Measurements from ENCODE around the gene HDAC11. TPM values are rescaled to one million over a fixed set of nuclear protein-coding genes. Genes with fewer than 3 reads are reported as not detected.

HDAC11 gene
- total RNA-seq, 1 donor from 2014 or later: 15.9 TPM

DNA sequence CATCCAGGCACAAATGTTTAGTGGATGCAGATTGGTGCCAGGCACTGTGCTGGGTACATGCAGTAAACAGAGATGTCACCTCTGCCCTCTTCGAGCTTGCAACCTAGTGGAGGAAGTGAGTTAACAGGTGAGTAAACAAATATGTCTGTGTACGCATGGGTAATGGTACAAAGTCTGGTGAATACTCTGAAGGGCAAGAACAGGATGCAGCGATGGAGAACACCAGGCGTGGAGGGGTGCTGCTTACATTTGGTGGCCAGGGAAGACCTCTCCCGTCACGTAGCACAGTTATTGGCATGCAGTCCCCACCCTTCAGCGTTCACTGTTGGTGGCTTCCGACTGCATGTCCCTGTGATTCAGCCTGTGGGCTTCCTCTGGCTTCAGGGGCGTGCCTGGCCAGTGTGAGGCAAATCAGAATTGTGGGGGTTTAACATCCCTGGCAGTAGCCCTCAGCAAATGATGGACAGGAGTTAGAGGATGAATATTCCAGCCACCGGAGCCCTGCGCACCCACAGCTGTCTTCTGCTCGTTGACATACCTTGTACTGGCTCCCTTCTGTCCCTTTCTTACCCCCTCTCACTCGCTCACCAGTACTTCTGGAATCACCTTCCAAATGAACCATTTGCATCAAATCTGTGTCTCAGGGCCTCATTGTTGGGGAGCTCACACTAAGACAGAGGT lies 9.1 kb upstream of the HDAC11 start:
- peak; percentile 16 for ATAC-seq

DNA sequence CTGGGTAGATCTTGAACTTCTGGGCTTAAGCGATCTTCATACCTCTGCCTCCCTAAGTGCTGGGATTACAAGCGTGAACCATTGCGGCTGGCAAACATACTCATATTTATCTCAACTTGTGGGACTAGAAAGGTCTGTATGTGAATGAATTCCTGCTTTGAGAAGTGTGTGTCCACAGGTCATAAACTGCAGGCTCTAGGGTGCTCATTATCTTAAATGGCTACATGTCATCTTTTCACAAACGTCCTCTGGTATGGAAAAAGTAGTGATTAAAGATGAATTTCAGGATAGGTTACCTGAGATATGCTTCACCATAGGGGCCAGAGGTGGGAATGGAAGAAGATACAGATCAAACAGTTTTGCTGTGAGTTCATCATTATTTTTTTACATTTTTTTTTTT lies 7.8 kb upstream of the HDAC11 start:
- ATAC-seq: no peak

DNA sequence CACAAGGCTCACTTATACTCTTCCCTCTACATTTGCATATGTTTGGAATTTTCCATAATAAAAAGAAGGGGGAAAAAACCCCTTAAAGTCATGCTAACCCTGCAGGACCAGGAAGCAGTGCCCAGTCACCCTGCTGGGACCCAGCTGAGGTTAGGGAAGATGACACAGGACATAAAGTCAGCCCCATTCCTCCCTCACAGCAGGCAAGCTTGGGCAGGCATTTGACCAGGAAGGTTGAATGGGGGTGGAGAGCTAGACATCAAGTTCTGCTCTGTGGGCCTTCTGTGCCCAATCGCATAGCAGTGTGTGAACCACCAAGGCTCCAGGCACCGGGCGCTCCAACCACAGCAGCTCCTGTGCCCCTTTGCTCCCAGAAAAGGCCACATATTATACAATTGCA lies 7.1 kb upstream of the HDAC11 start:
- no peak for ATAC-seq

DNA sequence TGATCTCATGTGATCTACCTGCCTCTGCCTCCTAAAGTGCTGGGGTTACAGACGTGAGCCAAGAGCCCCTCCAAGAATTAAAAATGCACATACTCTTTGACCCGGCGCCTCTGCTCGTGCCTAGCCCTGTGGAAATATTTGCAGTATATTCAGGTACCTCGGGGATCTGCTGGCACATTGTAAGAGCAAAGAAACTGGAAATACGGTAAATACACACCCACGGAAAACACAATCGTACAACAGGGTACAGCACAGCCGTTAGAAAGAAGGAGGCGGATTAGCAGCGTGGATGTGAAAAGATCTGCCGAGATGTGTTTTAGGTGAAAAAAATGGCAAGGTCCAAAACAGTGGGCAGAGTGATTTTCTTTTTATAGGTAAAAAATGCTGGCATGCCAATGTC lies 6.1 kb upstream of the HDAC11 start:
- ATAC-seq: no peak

DNA sequence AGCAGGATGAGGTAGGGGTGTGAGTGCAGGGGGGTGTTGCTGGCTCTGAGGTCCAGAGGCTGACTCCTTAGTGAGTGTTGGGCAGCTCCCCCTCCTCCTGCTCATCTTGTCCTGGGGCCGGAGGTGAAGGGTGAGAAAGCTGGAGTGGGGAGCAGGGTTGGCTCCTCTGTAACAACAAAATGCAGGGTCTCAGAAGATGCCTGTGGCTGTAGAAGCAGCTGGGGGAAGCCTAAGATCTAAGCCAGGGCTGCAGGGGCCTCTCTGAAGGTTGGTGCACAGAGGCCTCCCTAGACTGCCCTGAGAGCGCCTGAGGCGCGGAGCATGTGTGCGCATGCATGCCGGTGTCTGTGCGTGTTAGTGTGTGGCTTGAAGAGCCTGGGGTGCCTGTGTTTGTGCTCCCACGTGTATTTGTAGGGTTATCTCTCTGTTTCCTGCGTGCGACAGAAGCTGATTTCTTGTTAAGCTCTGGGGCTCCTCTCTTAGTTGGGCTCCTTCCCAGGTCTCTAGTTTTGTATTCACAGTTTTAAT lies 5.3 kb upstream of the HDAC11 start:
- peak; percentile 51 for ATAC-seq

DNA sequence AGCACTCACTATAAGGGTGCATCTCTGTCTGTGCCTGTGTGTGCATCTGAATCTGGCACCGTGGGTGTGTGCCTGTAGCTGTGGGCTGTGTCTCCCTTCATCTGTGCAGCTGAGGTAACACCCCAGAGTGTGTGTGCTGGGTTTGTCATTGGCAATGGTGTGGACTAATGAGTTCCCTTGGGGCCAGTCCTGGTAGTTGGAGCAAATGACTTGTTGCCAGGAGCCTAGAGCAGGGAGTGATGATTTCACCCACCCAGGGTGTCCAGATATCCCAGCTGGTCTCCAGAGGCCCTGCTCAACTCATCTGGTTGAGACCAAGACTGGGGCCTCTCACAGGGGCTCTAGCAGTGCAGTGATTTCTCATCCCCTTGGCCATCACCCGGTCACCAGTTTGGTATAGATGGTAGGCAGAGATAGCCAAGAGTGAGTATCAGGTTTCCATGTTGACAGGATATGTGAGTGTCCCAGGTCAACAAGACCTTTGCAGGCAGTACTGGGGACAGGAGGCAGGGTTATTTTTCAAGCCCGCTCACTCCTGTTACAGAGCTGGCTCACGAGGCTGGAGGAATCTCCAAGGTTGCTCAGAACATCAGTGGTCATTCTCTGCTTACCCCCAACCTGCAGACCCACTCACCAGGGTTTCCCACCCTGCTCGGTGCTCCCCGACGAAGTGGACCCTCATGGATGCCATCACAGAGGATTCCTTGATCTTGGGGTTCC lies 4.1 kb upstream of the HDAC11 start:
- ATAC-seq: no peak

DNA sequence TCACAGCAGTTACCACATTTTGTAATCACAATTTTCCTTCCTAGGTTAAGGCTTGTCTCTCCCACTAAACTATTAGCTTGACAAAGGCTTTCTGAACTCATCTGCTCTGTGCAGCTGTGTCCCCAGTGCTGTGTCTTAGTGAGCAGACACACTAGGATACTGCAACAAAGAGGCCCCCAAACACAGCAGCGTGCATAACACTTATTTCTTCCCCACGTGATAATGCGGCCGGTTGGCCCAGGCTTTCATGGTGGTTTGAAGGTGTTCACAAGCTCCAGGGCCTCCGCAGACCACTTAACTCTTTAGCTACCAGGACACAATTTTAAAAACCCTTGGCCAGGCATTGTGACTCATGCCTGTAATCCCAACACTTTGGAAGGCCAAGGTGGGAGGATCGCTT lies 2.2 kb upstream of the HDAC11 start:
- no peak for ATAC-seq

DNA sequence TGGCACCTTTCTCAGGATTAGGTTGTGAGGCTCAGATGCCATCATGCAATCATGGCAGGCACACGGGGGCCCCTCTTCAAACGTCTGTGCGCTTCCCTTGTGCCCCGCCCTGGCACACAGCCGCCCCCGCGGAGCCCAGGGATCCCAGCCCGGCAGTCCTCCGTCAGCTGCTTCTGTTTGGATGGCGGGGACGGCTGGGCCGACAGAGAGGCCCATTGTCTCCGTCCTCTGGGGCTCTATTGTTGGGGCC lies 849 bp upstream of the HDAC11 start:
- ATAC-seq: peak; percentile 9

DNA sequence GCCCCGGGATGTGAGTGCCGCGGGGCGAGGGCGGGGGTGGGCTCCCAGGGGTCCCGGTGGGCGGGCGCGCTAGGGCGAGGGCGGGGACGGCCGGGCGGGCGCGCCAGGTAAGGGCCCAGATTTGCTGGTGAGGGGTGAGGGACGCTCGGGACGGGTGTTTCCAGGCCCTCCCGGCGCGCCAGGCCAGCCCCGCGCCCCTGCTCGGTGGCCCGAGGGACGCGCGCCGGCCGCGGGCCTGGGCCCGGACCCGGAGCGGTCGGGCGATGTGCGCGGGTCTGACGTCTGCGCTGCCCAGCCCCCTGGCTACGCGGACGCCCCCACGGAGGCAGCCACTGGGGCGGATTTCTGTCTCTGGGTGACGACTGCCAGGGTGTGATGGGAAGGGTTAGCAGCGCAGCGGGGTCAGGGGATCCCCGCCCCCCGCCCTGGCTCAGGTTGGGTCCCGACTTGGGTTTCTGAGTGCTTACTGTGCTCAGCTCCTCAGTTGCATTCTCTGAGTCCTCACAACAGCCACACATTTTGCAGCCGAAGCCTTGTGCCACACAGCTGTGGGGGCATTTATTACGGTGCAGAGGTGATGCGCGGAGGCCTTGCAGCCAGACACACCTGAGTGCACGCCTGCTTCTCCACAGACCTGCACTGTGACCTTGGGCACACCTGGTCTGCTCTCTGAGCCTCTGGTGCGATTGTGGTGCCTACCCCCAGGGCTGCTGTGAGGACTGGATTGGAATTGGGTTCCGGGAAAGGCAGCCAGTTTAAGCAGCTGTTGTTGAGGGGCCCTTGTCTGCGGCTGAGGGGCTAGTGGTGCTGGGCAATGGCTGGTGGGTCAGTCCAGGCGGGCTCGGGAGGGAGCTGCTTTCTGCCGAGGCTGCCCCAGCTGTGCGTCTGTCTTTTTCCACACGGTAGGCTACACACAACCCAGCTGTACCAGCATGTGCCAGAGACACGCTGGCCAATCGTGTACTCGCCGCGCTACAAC lies 523 bp downstream of the HDAC11 start:
- ATAC-seq: peak; percentile 1

DNA sequence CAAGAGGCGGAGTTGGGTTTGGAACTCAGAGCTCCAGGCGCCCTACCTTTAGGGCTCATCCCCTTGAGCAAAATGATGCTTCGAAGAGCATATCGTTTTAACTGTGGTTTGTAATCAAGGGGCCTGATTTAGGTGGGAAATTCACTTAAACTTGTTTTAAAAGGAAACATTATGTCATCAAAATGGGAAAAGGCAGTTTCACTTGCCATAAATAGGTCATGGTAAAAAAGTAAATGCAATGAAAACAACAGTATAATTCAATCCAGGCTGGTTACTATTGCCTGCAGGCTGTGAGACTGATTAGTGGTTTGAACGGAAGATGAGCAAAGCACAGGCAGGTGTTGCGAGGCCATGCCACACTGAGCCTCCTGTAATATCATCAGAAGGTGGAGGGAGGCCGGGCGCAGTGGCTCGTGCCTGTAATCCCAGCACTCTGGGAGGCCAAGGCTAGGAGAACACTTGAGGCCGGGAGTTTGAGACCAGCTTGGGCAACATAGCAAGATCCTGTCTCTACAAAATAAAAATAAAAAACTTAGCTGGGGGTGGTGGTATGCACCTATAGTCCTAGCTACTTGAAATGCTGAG lies 2.1 kb downstream of the HDAC11 start:
- ATAC-seq: no peak

DNA sequence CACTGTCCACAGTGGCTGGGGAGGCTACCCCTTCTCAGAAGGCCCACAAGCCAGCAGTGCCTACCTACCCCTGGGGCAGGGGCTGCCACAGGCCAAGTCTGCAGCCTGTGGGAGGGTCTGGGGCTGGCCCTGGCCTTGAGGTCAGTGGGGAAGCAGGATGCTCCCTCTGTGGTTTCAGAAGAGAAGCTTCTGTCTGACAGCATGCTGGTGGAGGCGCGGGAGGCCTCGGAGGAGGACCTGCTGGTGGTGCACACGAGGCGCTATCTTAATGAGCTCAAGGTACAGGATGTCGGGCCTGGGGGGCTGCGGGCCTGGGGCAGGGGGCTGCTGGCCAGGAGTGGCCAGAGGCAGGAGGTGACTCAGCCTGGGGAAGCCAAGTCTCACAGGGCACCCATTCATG lies 3.2 kb downstream of the HDAC11 start:
- ATAC-seq: no peak

DNA sequence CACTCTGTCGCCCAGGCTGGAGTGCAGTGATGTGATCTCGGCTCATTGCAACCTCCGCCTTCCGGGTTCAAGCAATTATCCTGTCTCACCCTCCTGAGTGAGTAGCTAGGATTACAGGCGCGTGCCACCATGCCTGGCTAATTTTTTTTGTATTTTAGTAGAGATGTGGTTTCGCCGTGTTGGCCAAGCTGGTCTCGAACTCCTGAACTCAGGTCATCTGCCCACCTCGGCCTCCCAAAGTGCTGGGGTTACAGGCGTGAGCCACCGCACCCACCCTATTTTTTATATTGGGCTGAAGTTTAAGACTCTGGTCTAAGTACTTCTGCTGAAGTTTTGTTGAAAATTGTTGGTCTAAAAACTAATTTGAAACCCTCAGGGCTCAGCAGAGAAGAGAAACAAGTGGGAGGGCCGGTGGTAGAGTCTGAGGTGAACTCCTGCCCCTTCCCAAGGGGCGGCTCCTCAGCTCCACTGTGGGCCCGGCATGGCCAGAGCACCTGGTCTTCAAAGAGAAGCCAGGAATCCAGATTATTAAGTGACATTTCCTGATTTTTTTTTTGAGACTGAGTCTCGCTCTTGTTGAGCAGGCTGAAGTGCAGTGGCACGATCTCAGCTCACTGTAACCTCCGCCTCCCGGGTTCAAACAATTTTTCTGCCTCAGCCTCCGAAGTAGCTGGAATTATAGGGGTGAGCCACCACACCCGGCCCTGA lies 4.0 kb downstream of the HDAC11 start:
- no peak for ATAC-seq

DNA sequence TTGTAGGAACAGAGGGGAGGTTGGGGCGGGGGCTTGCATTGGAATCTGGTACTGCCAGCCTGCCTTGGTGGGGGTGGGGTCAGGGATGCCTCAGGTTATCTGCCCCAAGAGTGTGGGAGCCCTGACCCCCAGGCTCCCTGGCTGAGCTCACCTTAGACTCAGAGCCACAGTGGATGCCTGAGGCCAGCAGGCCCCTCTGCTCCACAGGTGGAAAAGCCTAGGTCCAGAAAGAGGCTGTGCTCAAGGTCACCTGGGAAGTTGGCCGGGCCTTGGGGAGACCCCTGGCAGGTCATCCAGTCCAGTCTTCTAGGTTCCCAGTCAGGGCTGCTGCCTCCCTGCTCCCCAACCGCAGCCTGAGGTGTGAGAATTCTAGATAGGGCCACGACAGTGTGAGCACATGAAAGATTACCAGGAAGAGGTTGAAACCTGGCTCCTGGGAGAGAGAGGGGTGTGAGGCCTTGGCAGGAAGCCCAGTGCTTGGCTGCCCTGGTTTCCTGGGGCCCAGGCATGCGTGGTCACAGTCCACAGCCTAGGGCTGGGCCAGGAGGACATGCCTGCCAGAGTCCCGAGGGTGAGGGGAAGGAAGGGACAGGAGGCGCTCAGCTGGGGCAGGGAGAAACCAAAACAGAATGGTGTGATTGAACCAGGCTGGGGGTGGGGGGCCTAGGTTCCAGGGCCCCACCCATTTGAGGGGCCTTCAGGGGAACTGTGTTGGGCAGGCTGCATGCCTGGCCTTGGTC lies 4.9 kb downstream of the HDAC11 start:
- peak; percentile 85 for ATAC-seq

DNA sequence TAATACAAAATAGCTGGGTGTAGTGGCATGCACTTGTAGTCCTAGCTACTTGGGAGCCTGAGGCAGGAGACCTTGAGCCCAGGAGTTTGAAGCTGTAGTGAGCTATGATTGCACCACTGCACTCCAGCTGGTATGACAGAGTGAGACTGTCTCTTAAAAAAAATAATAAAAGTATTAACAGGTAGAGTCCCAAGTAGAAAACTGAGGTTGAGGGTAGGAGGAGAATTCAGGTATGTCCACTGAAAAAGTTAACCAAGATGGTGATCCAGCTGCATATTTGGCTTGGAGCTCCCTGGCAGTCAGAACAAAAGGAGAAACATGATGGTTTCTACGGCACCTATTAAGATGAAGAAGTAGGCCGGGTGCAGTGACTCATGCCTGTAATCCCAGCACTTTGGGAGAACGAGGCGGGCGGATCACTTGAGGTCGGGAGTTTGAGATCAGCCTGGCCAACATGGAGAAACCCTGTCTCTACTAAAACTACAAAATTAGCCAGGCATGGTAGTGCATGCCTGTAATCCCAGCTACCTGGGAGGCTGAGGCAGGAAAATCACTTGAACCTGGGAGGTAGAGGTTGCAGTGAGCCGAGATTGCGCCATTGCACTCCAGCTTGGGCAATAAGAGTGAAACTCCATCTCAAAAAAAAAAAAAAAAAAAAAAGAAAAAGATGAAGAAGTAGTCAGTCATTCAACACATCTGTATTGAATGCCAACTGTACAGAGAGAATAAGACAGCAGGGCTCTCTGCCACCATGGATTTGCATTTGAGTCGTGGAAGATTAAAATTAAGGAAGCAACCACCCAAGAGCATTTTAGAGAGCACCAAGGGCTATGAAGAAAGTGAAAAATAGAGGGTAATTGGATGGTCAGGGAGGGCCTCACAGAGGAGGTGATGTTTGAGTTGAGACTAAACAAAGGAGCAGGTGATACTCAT lies 5.8 kb downstream of the HDAC11 start:
- ATAC-seq: peak; percentile 55

DNA sequence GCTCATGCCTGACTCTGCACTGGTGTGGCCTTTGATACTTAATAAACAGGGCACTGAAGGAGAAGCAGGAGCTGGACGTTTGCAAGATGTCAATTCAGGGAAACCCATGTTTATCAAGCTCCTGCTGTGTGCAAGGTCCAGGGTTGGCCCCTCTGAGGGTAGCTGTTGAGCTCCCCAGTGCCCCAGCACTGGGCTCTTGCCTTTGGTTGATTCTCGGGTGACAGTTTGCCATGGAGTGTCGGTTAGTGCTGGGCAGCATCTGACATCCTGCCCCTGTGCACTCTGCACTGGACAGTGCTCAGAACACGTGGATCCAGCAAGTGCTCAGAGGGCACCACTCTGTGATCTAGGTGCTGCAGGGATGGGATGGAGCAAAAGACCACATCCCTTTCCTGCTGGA lies 7.3 kb downstream of the HDAC11 start:
- ATAC-seq: no peak

DNA sequence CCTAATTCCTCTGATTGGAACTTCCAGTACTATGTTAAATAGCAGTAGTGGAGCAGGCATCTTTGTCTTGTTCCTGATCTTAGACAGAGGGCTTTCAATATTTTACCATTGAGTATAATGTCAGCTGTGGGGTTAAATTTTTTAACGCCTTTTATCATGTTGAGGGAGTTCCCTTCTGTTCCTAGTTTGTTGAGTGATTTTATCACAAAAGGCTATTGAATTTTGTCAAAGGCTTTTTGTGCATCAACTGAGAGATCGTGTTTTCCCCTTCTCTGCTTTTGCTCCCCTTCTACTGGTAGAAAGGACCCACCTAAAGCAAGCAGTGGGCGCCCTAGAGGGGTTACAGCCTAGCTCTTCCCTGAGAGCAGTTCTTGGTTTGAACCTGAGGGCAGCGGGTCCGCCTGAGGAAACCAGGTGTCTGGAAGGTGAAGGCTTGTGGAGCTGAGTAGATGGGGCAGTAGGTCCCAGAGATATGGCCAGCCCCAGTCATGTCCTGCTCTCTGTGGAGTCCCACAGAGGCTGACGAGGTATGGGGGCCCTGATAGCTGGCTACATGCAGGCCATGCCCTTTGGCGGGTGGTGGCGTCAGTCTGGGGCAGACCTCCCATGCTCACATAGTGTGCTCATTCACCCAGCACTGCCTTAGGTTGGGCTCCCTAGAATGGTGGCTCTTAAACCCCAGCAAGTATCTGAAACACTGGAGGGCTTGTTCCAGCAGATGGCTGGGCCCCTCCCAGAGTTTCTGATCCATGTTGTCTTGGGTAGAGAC lies 11.3 kb downstream of the HDAC11 start:
- no peak for ATAC-seq

DNA sequence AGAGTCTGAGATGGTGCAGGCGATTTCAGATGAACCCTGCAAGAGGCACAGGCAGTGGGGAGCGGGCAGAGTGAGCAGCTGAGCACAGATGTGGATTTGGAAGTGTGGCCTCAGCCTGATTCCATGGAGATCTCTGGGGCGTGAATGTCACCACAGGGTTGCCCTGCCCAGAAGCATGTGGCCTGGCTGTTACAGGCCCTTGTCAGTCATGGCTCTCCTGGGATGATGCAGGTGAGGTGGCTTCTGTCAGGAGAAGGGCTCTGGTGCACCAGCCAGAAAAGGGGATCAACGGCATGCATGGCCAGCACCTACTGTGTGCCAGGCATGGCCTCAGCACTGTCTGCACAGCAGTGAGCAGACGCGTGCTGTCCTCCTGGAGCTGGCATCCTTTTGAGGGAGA lies 11.9 kb downstream of the HDAC11 start:
- no peak for ATAC-seq

DNA sequence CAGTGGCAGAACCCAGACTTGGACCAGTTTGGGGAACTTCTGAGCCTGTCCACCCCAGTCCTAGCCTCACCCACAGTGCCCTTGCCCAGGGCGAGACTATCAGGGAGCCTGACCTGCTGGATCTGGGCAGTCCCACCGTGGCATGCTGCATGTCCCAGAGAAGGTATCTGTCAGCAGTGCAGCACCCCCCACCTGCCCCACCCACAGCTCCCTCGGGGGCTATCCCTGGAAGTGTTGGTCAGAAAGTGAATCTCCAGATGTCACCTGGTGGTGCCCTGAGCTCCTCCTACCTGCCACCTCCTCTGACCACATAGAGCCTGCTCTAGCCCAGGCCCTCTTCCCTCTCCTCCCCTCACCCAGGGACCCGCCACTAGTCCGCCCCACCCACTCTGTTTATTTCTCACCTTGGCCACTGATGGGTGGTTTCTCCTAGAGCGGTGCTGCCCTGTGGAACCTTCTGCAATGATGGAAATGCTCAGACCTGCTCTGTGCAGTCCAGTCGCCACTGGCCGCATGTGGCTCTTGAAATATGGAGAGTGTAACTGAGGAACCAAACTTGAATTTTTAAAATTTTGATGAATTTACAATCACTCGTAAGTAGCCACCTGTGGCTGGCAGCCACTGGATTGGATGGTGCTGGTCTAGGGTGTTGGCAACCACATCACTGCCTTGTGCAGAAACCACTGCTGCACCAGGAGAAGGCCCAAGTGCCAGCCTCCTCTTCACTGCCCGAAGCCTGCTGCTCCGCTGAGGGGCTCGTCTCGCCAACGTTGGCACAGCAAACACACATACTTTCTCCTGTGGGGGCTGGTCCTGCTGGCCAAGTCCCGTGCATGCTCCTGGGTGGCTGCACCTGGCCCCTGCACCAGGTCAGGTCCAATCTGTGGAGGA lies 13.1 kb downstream of the HDAC11 start:
- ATAC-seq: no peak

All from esophagus mucosa (tissue), 1 donor.